K562 (cell line): ENCODE results near the gene BST1. TPM values are rescaled to one million over a fixed set of nuclear protein-coding genes. Genes with fewer than 3 reads are reported as not detected.

Experiments used
- ATAC-seq: fragments of 200-7000 bp; cut with Tn5 transposase; 3 replicates; pipeline ENCODE4 v1.9.1; 2020; ENCODE audit warnings: moderate library complexity
- BruUV-seq: library from RNA; stranded (reverse); fragments of 400-500 nt; replicated peaks from 2 replicates; lab custom pipeline; 2021; lab: Mats Ljungman, UMichigan
- CTCF ChIA-PET: fragments of 300-600 bp; formaldehyde crosslinking; extraction: SDS; loops from one replicate; lab custom pipeline; 2021; ENCODE audit warnings: low intra/inter-chr PET ratio; lab: Yijun Ruan, JAX
- POLR2A ChIA-PET: fragments of 300-600, 350-650 bp; sonication (Branson Sonifier 250); formaldehyde crosslinking; extraction: SDS; loops from one replicate; lab custom pipeline; 2021; ENCODE audit warnings: antibody characterized with exemption, inconsistent platforms; lab: Yijun Ruan, JAX
- DNase-seq, 4 experiments: peaks; one replicate each; pipeline versions ENCODE4 v3.0.0 to v3.0.0-alpha.2; 2011 to 2018; ENCODE audit warnings: low spot score in 3 of 4, mixed read lengths in 3 of 4; ENCODE audit errors: extremely low read depth in 1 of 4
- FAIRE-seq: peaks from 2 replicates; lab custom pipeline; 2011; peaks lifted over from hg19 to GRCh38; lab: Jason Lieb, UNC
- H2AFZ ChIP-seq: 2 replicates; pipeline ENCODE4 v1.6.0; 2011; ENCODE audit warnings: low read depth, low read length, control low read depth, inconsistent platforms
- H3K27ac ChIP-seq: fragments of 200-600 bp; 3 replicates; pipeline ENCODE4 v1.8.0; 2011; ENCODE audit warnings: low read depth, mild to moderate bottlenecking, control low read depth, inconsistent platforms, low read length, moderate library complexity, mixed read lengths; ENCODE audit errors: extremely low read depth
- H3K27me3 ChIP-seq, 2 experiments: fragments of 300-600 bp in 1 of 2; 2 replicates in 1 of 2; 3 replicates in 1 of 2; pipeline versions ENCODE4 v1.6.0 to v1.8.0; 2011; ENCODE audit warnings: inconsistent platforms in 2 of 2, low read length in 2 of 2, mild to moderate bottlenecking in 1 of 2, mixed read lengths in 1 of 2, moderate library complexity in 1 of 2; ENCODE audit not compliant: control insufficient read depth in 2 of 2, insufficient read depth in 2 of 2
- H3K36me3 ChIP-seq: fragments of 300-600 bp; 3 replicates; pipeline ENCODE4 v1.8.0; 2011; ENCODE audit warnings: mild to moderate bottlenecking, low read length, inconsistent platforms; ENCODE audit not compliant: control insufficient read depth, insufficient read depth
- H3K4me1 ChIP-seq, 2 experiments: fragments of 200-600 bp in 1 of 2; replicated peaks in 1 of 2; 2 replicates in 1 of 2; 3 replicates in 1 of 2; pipeline versions ENCODE4 v1.5.1 to v1.8.0; 2011; ENCODE audit warnings: inconsistent platforms in 2 of 2, low read length in 2 of 2, mild to moderate bottlenecking in 1 of 2, mixed read lengths in 1 of 2, moderate library complexity in 1 of 2; ENCODE audit not compliant: control insufficient read depth in 2 of 2, insufficient read depth in 2 of 2
- H3K4me2 ChIP-seq: 2 replicates; pipeline ENCODE4 v1.6.1; 2011; ENCODE audit warnings: low read length, control low read depth, inconsistent platforms, mixed read lengths; ENCODE audit not compliant: insufficient read depth
- H3K4me3 ChIP-seq: fragments of 200-600 bp; sonication (generic), shearing (Covaris generic); 2 replicates; pipeline ENCODE4 v1.5.1; 2016; ENCODE audit warnings: control low read depth, inconsistent platforms
- H3K79me2 ChIP-seq: fragments of 200-600 bp; 3 replicates; pipeline ENCODE4 v1.8.0; 2011; ENCODE audit warnings: low read length, inconsistent platforms; ENCODE audit not compliant: control insufficient read depth, insufficient read depth
- H3K9ac ChIP-seq, 2 experiments: 2 replicates each; pipeline versions ENCODE4 v1.6.0 to v1.6.1; 2011; ENCODE audit warnings: low read depth in 2 of 2, low read length in 2 of 2, control low read depth in 1 of 2, inconsistent platforms in 1 of 2, mild to moderate bottlenecking in 1 of 2, mixed read lengths in 1 of 2; ENCODE audit not compliant: insufficient read depth in 1 of 2
- H3K9me1 ChIP-seq: one replicate; pipeline ENCODE4 v1.6.0; 2011; ENCODE audit warnings: inconsistent platforms, mild to moderate bottlenecking, low read length, moderate library complexity; ENCODE audit not compliant: control insufficient read depth, insufficient read depth
- H3K9me3 ChIP-seq: replicated peaks from 2 replicates; pipeline ENCODE4 v1.5.1; 2011; ENCODE audit warnings: low read depth, low read length, inconsistent platforms; ENCODE audit not compliant: control insufficient read depth, insufficient read depth
- H4K20me1 ChIP-seq: replicated peaks from 2 replicates; pipeline ENCODE4 v1.6.1; 2011; ENCODE audit warnings: low read length, inconsistent platforms, mixed read lengths; ENCODE audit not compliant: control insufficient read depth, insufficient read depth
- ASH1L ChIP-seq: fragments of 450-650 bp; IDR thresholded peaks from 2 replicates; pipeline ENCODE4 v1.6.1; 2018; ENCODE audit warnings: borderline replicate concordance, mild to moderate bottlenecking, low read depth; ENCODE audit not compliant: partially characterized antibody
- CBX1 ChIP-seq: sonication (generic); IDR thresholded peaks from 2 replicates; pipeline ENCODE4 v1.6.1; 2016; ENCODE audit warnings: antibody characterized with exemption, low read depth, mild to moderate bottlenecking
- CBX8 ChIP-seq: fragments of 200-600 bp; sonication (generic); IDR thresholded peaks from 2 replicates; pipeline ENCODE4 v1.6.1; 2012; ENCODE audit warnings: borderline replicate concordance, mixed run types, low read depth, mild to moderate bottlenecking, moderate library complexity, mixed read lengths, low read length, control low read depth, inconsistent platforms; ENCODE audit not compliant: poor library complexity, severe bottlenecking; ENCODE audit errors: extremely low read depth
- ELF1 ChIP-seq: fragments of 200-800 bp; sonication (Bioruptor generic); IDR thresholded peaks from 2 replicates; pipeline ENCODE4 v1.6.1; 2016; ENCODE audit warnings: missing genetic modification characterization, missing compliant biosample characterization
- HNRNPLL ChIP-seq: fragments of 200-400 bp; formaldehyde crosslinking; IDR thresholded peaks from 2 replicates; pipeline ENCODE4 v1.6.1; 2017; ENCODE audit warnings: low read length, low read depth, mild to moderate bottlenecking; ENCODE audit not compliant: poor library complexity, severe bottlenecking
- MAFF ChIP-seq: IDR thresholded peaks from 2 replicates; pipeline ENCODE4 v1.6.1; 2012; ENCODE audit warnings: low read length, improper control_type of control experiment
- MLLT1 ChIP-seq, 2 experiments: fragments of 450-650 bp; IDR thresholded peaks; 2 replicates each; pipeline ENCODE4 v1.6.1; 2016
- OTX1 ChIP-seq: fragments of 450-650 bp; formaldehyde crosslinking; IDR thresholded peaks from 2 replicates; pipeline ENCODE4 v1.4.0; 2022; ENCODE audit warnings: mild to moderate bottlenecking
- PHB ChIP-seq: fragments of 250-450 bp; sonication (Bioruptor Pico); IDR thresholded peaks from 2 replicates; pipeline ENCODE4 v1.5.0; 2021
- PYGO2 ChIP-seq: fragments of 450-650 bp; IDR thresholded peaks from 2 replicates; pipeline ENCODE4 v1.6.1; 2016; ENCODE audit warnings: mild to moderate bottlenecking, missing genetic modification characterization, moderate library complexity, missing compliant biosample characterization
- RFX7 ChIP-seq: fragments of 250-450 bp; sonication (Bioruptor Pico); IDR thresholded peaks from 2 replicates; pipeline ENCODE4 v1.5.1; 2021; ENCODE audit warnings: mild to moderate bottlenecking
- STAT5A ChIP-seq: IDR thresholded peaks from 2 replicates; pipeline ENCODE4 v1.6.1; 2012; ENCODE audit warnings: low read length, inconsistent platforms, borderline replicate concordance
- TOE1 ChIP-seq, 2 experiments: fragments of 450-650 bp in 1 of 2; sonication (generic) in 1 of 2; formaldehyde crosslinking in 1 of 2; IDR thresholded peaks; 2 replicates each; pipeline versions ENCODE4 v1.7.1 to v1.8.0; 2016 to 2022; ENCODE audit warnings: borderline replicate concordance in 2 of 2, mild to moderate bottlenecking in 2 of 2, antibody characterized with exemption in 1 of 2, inconsistent platforms in 1 of 2, low read depth in 1 of 2, missing genetic modification reagents in 1 of 2, moderate library complexity in 1 of 2
- ZC3H11A ChIP-seq: IDR thresholded peaks from 2 replicates; pipeline ENCODE4 v1.6.1; 2012; ENCODE audit warnings: low read depth, low read length, improper control_type of control experiment
- ZEB2 ChIP-seq: fragments of 450-650 bp; IDR thresholded peaks from 2 replicates; pipeline ENCODE4 v1.6.1; 2016
- ZNF121 ChIP-seq: sonication (generic); formaldehyde crosslinking; conservative IDR thresholded peaks from 2 replicates; pipeline ENCODE4 v1.8.0; 2022; ENCODE audit warnings: missing genetic modification reagents
- ZNF586 ChIP-seq: fragments of 450-650 bp; formaldehyde crosslinking; conservative IDR thresholded peaks from 2 replicates; pipeline ENCODE4 v1.4.0; 2020; ENCODE audit warnings: mild to moderate bottlenecking, moderate library complexity
- WGBS: fragments of 100-300 bp; shearing (Covaris generic); methylation state at CpG from one replicate; pipeline ENCODE4 v1.1.6; 2016; ENCODE audit warnings: low coverage, mixed read lengths; ENCODE audit not compliant: insufficient coverage; ENCODE audit errors: missing lambda C conversion rate; 5-methylcytosine and 5-hydroxymethylcytosine counted together
- in situ Hi-C: fragments of 300-500 bp; cut with MboI; formaldehyde crosslinking; loops from 4 replicates; pipeline ENCODE4 v1.15.0; 2018; ENCODE audit warnings: inconsistent platforms, mixed read lengths
- intact Hi-C: fragments of 100-400 bp; cut with micrococcal nuclease; formaldehyde crosslinking; loops from 2 replicates; pipeline ENCODE4 v1.14.2; 2022
- polyA plus RNA-seq, 8 experiments: library from polyadenylated mRNA; depleted of rRNA in 4 of 8; stranded (reverse) in 5 of 8; unstranded in 3 of 8; fragments of >200 nt; fragmentation: Nextera tagmentation in 2 of 8; fragmentation: Illumina TruSeq in 1 of 8; extraction: Ambion mirVana in 2 of 8; extraction: Trizol in 1 of 8; gene quantifications; 2 replicates each; pipeline versions ENCODE4 v1.2.1 to v1.2.3, GENCODE V29; 2011 to 2014; ENCODE audit warnings: inconsistent platforms in 1 of 8, missing spikeins in 1 of 8
- total RNA-seq, 7 experiments: library from RNA; depleted of rRNA in 6 of 7; stranded (reverse); fragments of >200 nt in 6 of 7; fragmentation: Illumina TruSeq in 2 of 7; extraction: Trizol in 2 of 7; gene quantifications; 2 replicates each; pipeline versions ENCODE4 v1.2.1 to v1.2.3, GENCODE V29; 2011 to 2021; ENCODE audit warnings: low replicate concordance in 1 of 7

The BST1 gene
- total and polyA plus RNA-seq, 9 of the 15 experiments (the other 6 are each of a cell fraction or from before 2014, with no cell fraction given): 0.04 to 0.38 (median 0.07) TPM; not detected in 6

DNA sequence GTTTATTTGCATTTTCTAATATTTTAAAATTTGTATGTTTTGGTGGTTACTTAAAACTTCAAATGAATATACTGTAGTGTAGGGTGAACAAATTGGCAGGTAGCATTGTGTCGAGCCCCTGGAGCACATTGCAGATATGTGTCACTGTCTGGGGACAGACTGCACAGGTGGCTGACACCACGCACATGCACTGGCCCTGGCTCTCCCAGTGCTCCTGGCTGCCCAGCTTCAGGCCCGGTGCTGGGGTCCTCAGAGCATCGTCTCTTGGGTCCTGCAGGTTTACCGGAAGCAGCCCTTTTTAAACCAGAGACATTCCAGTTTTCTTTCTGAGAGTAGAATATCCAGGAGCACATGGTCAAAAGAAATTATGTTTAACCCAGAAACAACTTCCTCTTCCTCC lies 15.6 kb downstream of the BST1 start:
- POLR2A ChIA-PET: no interaction called here
- no peaks in the 10 kb centered on the region for H3K9me1 ChIP-seq
- WGBS: 6% methylated on average over 5 of the region's 5 CpGs
- ATAC-seq (peak; percentile 19; the same call in 1 of the 3 replicates), DNase-seq (no peak), FAIRE-seq (no peak)
- H3K36me3 ChIP-seq: no peaks in the 10 kb centered on the region
- TF ChIP-seq MLLT1 (IDR thresholded peaks at IDR 0.05) (no peak), MAFF (no peak), PYGO2 (tag) (no peak), ZEB2 (no peak), PHB (CRISPR knock-in tag) (no peak), ASH1L (no peak), ZC3H11A (no peak), ZNF121 (CRISPR knock-in tag) (no peak), OTX1 (CRISPR knock-in tag) (no peak), CBX1 (no peak), ELF1 (tag) (no peak), ZNF586 (CRISPR knock-in tag) (no peak), HNRNPLL (no peak), CBX8 (no peak), STAT5A (no peak), TOE1 (IDR thresholded peaks at IDR 0.05; ENCODE audit: borderline replicate concordance) (no peak), TOE1 (CRISPR knock-in tag; IDR thresholded peaks at IDR 0.05; ENCODE audit: borderline replicate concordance, low read depth) (no peak), RFX7 (CRISPR knock-in tag) (no peak)
- no TSS peak for BruUV-seq
- in situ Hi-C loops: no loop called here
- no peak overlapping the region for H3K4me2 ChIP-seq
- H3K27me3 ChIP-seq: no peaks in the 10 kb centered on the region; a peak in 2 of 5 replicates
- no peaks in the 10 kb centered on the region for H3K79me2 ChIP-seq
- no peak overlapping the region for H3K4me3 ChIP-seq
- no peak overlapping the region for H3K9ac ChIP-seq
- intact Hi-C loops: loop anchor here (5.0 kb wide), 1 partner anchor 66 kb away; no protein-coding TSS in a partner anchor
- H3K9me3 ChIP-seq: no peaks in the 10 kb centered on the region
- no peak overlapping the region for H3K27ac ChIP-seq
- CTCF ChIA-PET: no interaction called here
- no peak overlapping the region for H2AFZ ChIP-seq
- no peaks in the 10 kb centered on the region; a peak in 1 of 5 replicates for H3K4me1 ChIP-seq
- H4K20me1 ChIP-seq: no peaks in the 10 kb centered on the region
